ENCODE results near the gene DUSP7.

DUSP7 gene

DNA sequence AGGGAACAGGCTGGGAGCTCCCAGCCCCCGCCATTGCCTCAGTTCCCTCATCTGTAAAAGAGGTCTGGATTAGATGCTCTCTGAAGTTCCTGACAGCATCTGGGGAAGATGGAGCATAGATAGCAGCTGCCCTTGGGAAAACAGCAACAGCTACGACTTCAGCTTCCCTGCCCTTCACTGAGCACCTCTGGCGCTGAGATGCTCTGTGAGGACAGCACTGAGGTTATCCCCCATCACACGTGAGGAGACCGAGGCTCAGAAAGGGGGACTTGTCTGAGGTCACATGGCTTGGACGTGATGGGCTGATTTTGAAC is 49.6 kb downstream of the DUSP7 start:
- Mint-ChIP-seq H3K27ac (no peak overlapping the region), H3K4me3 (no peak overlapping the region), H3K9me3 (no peaks in the 10 kb centered on the region), H3K27me3 (no peaks in the 10 kb centered on the region), H3K4me1 (ENCODE audit: low read depth) (peaks cover 1% of the 10 kb centered on the region), H3K36me3 (ENCODE audit: low read depth) (no peaks in the 10 kb centered on the region)

DNA sequence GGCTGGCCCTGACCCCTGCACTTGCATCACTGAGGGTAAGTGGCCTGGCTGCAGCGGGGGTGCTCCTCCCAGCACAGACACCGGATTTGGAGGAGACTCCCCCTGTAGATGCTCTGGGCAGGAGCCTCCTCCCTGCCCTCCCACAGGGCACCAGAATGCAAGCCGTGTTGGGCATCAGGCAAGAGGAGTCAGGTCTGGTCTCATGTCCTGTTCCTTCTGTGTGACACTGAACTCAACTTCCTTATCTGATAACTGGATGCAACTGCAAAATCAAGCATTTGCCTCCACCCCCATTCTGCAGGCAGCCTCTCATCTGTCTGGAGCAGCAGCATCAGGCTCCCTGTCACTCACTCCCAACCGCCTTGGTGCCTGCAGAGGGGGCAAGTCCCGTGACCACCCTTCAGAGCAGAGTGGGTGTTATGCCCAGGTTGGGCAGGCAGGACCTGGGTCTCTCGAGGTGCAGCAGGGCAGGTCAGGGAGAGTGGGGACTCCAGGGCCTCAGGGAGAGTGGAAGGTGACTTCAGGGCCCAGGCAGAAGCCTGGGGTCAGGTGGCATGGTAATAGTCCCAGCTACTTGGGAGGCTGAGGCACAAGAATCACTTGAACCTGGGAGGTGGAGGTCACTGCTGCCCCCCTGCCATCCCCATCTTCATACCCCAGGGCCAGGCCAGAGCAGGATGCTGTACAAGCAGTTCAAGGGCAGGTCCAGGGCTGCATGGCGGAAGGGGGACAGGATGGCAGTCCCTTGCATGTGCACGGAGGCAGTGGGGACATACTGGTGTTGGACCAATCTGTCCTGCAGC is 50.2 kb downstream of the DUSP7 start:
- H3K27me3 Mint-ChIP-seq, result no peaks in the 10 kb centered on the region
- no peak overlapping the region for H3K4me3 Mint-ChIP-seq
- H3K36me3 Mint-ChIP-seq (ENCODE audit: low read depth), result no peaks in the 10 kb centered on the region
- no peak overlapping the region for H3K27ac Mint-ChIP-seq
- peaks cover 5% of the 10 kb centered on the region for H3K4me1 Mint-ChIP-seq (ENCODE audit: low read depth)
- no peaks in the 10 kb centered on the region for H3K9me3 Mint-ChIP-seq

DNA sequence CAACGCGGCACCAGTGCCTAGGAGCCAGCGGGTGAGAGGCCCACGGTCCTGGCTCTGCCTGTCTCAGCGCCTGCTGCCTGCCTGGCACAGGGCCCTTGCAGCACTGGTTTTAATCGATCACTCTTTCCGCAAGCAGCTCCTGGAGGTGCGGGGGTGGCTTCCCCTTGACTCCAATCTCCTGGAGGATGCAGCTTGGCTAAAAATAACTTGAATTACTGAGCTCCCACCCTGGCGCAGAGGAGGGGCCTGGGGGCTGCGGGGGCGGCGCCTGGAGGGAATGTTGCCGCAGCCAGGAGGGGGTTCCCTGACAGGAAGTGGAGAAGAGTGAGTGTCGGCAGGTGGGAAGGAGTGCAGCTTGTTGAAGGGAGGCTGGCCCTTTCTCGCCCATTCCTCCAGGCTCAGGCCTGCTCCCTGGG is 50.8 kb downstream of the DUSP7 start:
- H3K36me3 Mint-ChIP-seq (ENCODE audit: low read depth), result no peaks in the 10 kb centered on the region
- no peak overlapping the region for H3K27ac Mint-ChIP-seq

DNA sequence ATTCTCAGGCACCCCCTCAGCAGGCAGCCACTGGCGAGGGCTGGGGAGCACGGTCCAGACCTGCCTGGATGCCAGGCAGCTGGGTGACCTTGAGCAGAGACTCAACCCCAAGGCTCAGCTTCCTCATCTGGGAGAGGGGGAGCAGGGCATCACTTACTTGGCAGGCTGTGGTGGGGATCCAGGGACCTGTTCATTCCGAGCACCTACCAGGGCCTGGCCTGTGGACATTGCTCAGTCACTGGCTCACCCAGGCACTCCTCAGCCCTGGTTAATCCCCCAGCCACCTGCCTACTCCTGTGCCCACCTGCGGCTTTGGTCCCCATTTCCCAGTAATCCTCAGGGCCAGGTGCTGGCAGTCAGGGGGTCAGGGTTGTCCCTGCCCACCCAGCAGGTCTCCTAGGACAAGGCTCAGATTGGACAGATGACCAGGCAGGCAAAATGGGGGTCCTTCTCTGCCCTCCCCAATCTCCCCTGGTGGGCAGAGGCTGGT is 51.4 kb downstream of the DUSP7 start:
- Mint-ChIP-seq H3K36me3 (ENCODE audit: low read depth) (no peaks in the 10 kb centered on the region), H3K27ac (no peak overlapping the region), H3K4me3 (no peak overlapping the region), H3K27me3 (no peaks in the 10 kb centered on the region), H3K9me3 (no peaks in the 10 kb centered on the region), H3K4me1 (ENCODE audit: low read depth) (peaks cover 5% of the 10 kb centered on the region)

More for the DNA sequence above, 50.8 kb downstream of the DUSP7 start:
- no peak overlapping the region for H3K4me3 Mint-ChIP-seq
- no peaks in the 10 kb centered on the region for H3K27me3 Mint-ChIP-seq
- H3K9me3 Mint-ChIP-seq, result no peaks in the 10 kb centered on the region
- peaks cover 5% of the 10 kb centered on the region for H3K4me1 Mint-ChIP-seq (ENCODE audit: low read depth)

DNA sequence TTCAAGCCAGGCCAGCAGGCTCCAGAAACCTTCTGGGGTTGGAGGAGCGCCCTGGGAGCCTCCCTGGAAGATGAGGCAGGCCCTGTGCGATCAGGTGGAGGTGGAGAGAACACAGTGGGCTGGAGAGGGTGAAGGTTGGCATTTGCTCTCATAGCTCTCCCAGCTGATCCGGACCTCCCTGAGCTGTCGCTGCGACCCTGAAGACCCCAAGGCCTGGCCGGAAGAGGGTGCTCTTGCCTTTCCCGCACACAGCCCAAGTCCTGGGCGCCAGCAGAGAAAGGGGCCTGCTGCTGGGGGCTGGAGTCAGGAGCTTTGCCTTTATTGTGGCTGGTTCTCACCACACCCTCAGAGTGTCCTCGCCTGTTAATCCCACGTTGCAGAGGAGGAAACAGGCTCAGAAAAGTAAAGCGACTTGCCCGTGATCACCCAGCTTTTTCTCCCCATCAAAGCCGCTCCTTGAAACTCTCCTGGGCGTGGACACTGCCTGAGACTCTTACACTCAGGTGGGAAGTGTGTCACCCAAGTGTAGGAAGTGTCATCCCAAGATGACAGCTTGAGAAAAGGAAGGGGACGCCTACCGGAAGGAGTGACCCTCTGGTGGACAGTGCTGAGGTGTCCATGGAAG is 52.1 kb downstream of the DUSP7 start:
- no peaks in the 10 kb centered on the region for H3K36me3 Mint-ChIP-seq (ENCODE audit: low read depth)
- no peaks in the 10 kb centered on the region for H3K9me3 Mint-ChIP-seq
- peaks cover 5% of the 10 kb centered on the region for H3K4me1 Mint-ChIP-seq (ENCODE audit: low read depth)
- H3K27me3 Mint-ChIP-seq, result no peaks in the 10 kb centered on the region
- no peak overlapping the region for H3K4me3 Mint-ChIP-seq
- H3K27ac Mint-ChIP-seq, result no peak overlapping the region

DNA sequence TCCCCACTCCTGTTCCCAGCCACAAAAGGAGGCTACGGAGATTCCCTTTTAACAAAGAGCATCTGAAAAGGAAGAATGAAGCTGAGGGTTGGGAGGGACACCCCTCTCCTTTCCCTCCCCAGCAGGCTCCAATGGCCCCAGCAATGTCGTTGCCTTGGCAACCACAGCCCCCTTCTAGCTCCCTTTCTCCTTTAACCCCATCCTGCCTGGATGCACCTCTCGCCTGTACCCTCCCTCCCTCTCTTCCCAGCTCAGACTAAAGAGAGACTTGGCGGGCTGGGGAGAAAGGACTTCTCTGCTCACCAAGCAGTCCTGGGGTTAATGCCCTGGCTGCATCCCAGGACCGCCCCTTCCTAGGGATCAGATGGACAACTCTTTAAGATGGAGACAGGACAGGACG is 53.6 kb downstream of the DUSP7 start:
- Mint-ChIP-seq H3K4me3 (no peak overlapping the region), H3K9me3 (no peaks in the 10 kb centered on the region), H3K27ac (no peak overlapping the region), H3K36me3 (ENCODE audit: low read depth) (no peaks in the 10 kb centered on the region), H3K4me1 (ENCODE audit: low read depth) (peaks cover 5% of the 10 kb centered on the region), H3K27me3 (no peaks in the 10 kb centered on the region)

DNA sequence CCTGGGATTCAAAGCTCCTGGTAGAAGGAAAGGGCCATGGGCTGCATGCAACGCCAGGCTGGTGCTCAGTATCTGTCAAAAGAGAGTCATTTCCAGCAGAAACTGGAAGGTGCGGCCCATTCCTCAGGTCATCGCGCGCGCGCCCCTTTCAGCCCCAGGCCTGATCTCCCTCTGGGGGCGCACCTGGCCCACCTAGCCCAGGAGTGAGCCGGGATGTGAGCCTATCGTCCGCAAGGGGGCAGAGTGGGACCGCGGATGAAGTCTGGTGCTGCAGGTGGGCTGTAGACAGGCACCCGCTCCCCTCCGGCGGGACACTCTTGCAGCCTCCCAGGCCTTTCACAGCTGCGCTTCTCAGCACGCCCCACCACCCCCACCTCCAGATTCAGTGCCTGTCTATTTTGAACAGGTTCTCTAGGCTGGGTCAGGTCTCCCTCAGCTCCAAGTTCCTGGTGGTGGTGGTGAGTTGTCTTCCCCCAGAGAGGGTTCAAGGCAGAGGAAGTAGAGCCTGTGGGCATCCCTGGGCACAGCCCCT is 54.9 kb downstream of the DUSP7 start:
- Mint-ChIP-seq H3K36me3 (ENCODE audit: low read depth) (no peaks in the 10 kb centered on the region), H3K27me3 (no peaks in the 10 kb centered on the region), H3K27ac (no peak overlapping the region), H3K9me3 (no peaks in the 10 kb centered on the region), H3K4me1 (ENCODE audit: low read depth) (peaks cover 5% of the 10 kb centered on the region), H3K4me3 (no peak overlapping the region)

DNA sequence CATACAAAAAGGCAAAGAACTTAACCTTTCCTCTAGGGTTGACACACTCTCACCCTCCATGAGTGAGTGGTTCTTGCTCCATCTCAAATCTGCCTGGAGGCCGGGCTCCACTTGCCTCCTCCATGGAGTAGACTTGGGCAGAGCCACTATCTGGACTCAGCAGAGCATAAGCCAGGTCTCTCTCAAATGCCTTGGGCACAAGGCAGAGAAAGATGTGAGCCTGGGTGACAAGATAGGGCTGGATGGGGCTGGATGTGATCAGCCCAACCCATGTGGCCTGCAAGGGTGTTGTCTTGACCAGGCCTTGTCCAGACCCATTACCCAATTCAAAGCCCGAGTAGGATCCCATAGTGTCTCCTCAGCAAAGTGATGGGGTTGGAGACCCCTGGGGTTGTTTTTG is 56.5 kb downstream of the DUSP7 start:
- Mint-ChIP-seq H3K36me3 (ENCODE audit: low read depth) (peaks cover 10% of the 10 kb centered on the region), H3K27me3 (no peaks in the 10 kb centered on the region), H3K27ac (no peak overlapping the region), H3K4me3 (no peak overlapping the region), H3K9me3 (no peaks in the 10 kb centered on the region), H3K4me1 (ENCODE audit: low read depth) (peaks cover 14% of the 10 kb centered on the region)

Data from stimulated activated naive CD8-positive, alpha-beta T cell treated with anti-CD3 and anti-CD28 coated beads, Interleukin-15, Interleukin-2, amounts not matched to agents 100 ng/mL and 50 ng/mL, for 24 hours (primary cell).